Osteoblast (primary cell): Measurements from ENCODE around the gene AAMP. TPM values are rescaled to one million over a fixed set of nuclear protein-coding genes. Genes with fewer than 3 reads are reported as not detected.

ENCODE experiments used
- DNase-seq: peaks from one replicate; pipeline ENCODE4 v3.0.0; 2011; ENCODE audit warnings: low spot score, mixed read lengths; ENCODE audit not compliant: insufficient read length; ENCODE audit errors: missing footprints
- H2AFZ ChIP-seq: 2 replicates; pipeline ENCODE4 v1.6.0; 2011; ENCODE audit warnings: mild to moderate bottlenecking, low read length
- H3K27ac ChIP-seq: 2 replicates; pipeline ENCODE4 v1.5.1; 2011; ENCODE audit warnings: mild to moderate bottlenecking, low read depth, low read length, moderate library complexity
- H3K27me3 ChIP-seq: 2 replicates; pipeline ENCODE4 v1.6.0; 2012; ENCODE audit warnings: mild to moderate bottlenecking, control low read depth, inconsistent platforms, low read length, moderate library complexity; ENCODE audit not compliant: insufficient read depth
- H3K36me3 ChIP-seq: 2 replicates; pipeline ENCODE4 v1.5.1; 2011; ENCODE audit warnings: mild to moderate bottlenecking, low read length, control low read depth, moderate library complexity; ENCODE audit not compliant: insufficient read depth
- H3K4me1 ChIP-seq: 2 replicates; pipeline ENCODE4 v1.5.1; 2011; ENCODE audit warnings: mild to moderate bottlenecking, low read length, control low read depth, moderate library complexity; ENCODE audit not compliant: insufficient read depth
- H3K4me2 ChIP-seq: 2 replicates; pipeline ENCODE4 v1.6.0; 2011; ENCODE audit warnings: mild to moderate bottlenecking, low read length; ENCODE audit not compliant: insufficient read depth
- H3K4me3 ChIP-seq: fragments of 200-600 bp; sonication (generic); 3 replicates; pipeline ENCODE4 v1.5.1; 2012; ENCODE audit warnings: mild to moderate bottlenecking, low read length, inconsistent platforms; ENCODE audit not compliant: insufficient read depth
- H3K79me2 ChIP-seq: 2 replicates; pipeline ENCODE4 v1.6.0; 2012; ENCODE audit warnings: mild to moderate bottlenecking, low read length, control low read depth, inconsistent platforms; ENCODE audit not compliant: insufficient read depth
- H3K9me3 ChIP-seq: 2 replicates; pipeline ENCODE4 v1.5.1; 2011; ENCODE audit warnings: low read depth, low read length, control low read depth
- H4K20me1 ChIP-seq: 2 replicates; pipeline ENCODE4 v1.6.0; 2012; ENCODE audit warnings: mild to moderate bottlenecking, low read length, control low read depth; ENCODE audit not compliant: insufficient read depth
- total RNA-seq: library from RNA; depleted of rRNA; stranded (reverse); fragments of >200 nt; gene quantifications from 2 replicates; pipeline ENCODE4 v1.2.3, GENCODE V29; 2012
- TF ChIP-seq, protein P1 (sequence below): IDR thresholded peaks from 2 replicates; pipeline ENCODE4 v1.5.1; 2011; ENCODE audit warnings: mild to moderate bottlenecking, low read depth, low read length, moderate library complexity; ENCODE audit errors: extremely low read depth

The AAMP gene
- total RNA-seq, 1 donor: 97.0 TPM

DNA sequence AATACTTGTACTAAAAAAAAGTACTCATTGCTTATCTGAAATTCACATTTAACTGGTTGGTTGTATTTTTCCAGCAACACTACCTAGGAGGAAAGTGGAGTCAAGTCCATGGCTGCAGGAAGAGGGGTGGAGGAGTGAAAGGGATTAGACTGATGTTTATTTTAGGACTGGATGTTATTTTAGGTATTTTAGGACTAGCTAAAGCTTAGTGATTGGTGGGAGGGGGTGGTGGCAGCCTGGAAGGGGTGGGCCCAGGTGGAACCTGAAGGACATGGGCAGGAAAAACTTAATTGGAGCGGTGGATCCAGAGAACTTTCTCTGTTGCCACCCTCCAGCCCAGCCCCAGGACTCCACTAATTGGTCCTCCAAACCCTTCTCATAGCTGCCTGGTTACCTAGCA is 26.3 kb upstream of the AAMP start:
- no peaks in the 10 kb centered on the region for H3K9me3 ChIP-seq
- no peak for DNase-seq
- peaks cover 4% of the 10 kb centered on the region for H4K20me1 ChIP-seq
- no peak overlapping the region for H2AFZ ChIP-seq
- H3K36me3 ChIP-seq: no peaks in the 10 kb centered on the region
- TF ChIP-seq, protein P1, sequence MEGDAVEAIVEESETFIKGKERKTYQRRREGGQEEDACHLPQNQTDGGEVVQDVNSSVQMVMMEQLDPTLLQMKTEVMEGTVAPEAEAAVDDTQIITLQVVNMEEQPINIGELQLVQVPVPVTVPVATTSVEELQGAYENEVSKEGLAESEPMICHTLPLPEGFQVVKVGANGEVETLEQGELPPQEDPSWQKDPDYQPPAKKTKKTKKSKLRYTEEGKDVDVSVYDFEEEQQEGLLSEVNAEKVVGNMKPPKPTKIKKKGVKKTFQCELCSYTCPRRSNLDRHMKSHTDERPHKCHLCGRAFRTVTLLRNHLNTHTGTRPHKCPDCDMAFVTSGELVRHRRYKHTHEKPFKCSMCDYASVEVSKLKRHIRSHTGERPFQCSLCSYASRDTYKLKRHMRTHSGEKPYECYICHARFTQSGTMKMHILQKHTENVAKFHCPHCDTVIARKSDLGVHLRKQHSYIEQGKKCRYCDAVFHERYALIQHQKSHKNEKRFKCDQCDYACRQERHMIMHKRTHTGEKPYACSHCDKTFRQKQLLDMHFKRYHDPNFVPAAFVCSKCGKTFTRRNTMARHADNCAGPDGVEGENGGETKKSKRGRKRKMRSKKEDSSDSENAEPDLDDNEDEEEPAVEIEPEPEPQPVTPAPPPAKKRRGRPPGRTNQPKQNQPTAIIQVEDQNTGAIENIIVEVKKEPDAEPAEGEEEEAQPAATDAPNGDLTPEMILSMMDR: no peak
- peaks cover 15% of the 10 kb centered on the region for H3K79me2 ChIP-seq
- no peak overlapping the region for H3K4me2 ChIP-seq
- H3K4me1 ChIP-seq: peaks cover 17% of the 10 kb centered on the region
- no peak overlapping the region for H3K4me3 ChIP-seq
- H3K27me3 ChIP-seq: no peaks in the 10 kb centered on the region
- no peak overlapping the region for H3K27ac ChIP-seq

DNA sequence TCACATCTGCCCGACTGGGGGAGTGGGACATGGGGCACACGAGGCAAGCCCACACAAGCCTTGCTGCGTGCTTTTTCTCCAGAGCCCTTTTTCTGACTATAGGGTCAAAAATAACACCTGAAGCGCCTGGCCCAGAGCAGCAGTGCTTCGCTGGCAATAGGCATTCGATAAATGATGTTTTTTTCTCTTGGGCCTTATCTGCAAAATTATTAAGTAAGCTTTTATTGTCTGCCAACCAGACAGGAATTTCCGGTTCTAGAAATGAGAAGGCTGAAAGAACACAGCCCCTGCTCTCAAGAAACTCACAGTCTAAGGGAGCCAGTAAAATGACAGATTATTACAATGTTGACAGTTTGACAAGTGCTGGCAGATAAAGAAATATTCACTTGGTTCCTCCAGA is 25.1 kb upstream of the AAMP start:
- DNase-seq: no peak
- H3K36me3 ChIP-seq: no peaks in the 10 kb centered on the region
- peaks cover 27% of the 10 kb centered on the region for H3K79me2 ChIP-seq
- TF ChIP-seq, protein P1: no peak
- no peak overlapping the region for H3K4me3 ChIP-seq
- no peaks in the 10 kb centered on the region for H3K27me3 ChIP-seq
- H3K9me3 ChIP-seq: no peaks in the 10 kb centered on the region
- no peak overlapping the region for H3K4me2 ChIP-seq
- H3K4me1 ChIP-seq: peaks cover 28% of the 10 kb centered on the region
- H3K27ac ChIP-seq: no peak overlapping the region
- H4K20me1 ChIP-seq: peaks cover 15% of the 10 kb centered on the region
- no peak overlapping the region for H2AFZ ChIP-seq

DNA sequence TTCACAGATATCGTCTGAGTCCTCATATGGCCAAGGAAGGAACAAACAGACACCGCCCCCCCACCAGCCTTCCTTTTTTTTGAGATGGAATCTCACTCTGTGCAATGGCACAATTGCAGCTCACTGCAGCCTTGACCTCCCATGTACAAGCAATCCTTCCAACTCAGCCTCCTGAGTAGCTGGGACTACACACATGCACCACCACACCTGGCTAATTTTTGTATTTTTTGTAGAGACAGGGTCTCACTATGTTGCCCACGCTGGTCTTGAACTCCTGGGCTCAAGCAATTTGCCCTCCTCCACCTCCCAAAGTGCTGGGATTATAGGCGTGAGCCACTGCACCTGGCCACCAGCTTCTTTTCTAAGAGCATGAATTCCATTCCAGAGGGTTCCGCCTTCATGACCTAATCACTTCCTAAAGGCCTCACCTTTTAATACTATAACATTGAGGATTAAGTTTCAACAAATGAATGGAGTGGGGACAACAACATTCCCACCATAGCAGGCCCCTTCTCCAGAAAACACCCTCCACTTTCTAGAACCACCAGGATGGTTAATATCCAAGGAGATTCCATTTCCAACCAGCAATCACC is 24.6 kb upstream of the AAMP start:
- H2AFZ ChIP-seq: no peak overlapping the region
- H3K4me2 ChIP-seq: no peak overlapping the region
- no peak for DNase-seq
- no peak overlapping the region for H3K27ac ChIP-seq
- H3K9me3 ChIP-seq: no peaks in the 10 kb centered on the region
- peaks cover 18% of the 10 kb centered on the region for H4K20me1 ChIP-seq
- TF ChIP-seq, protein P1: no peak
- no peaks in the 10 kb centered on the region for H3K36me3 ChIP-seq
- peaks cover 33% of the 10 kb centered on the region for H3K4me1 ChIP-seq
- H3K27me3 ChIP-seq: no peaks in the 10 kb centered on the region
- H3K79me2 ChIP-seq: peaks cover 32% of the 10 kb centered on the region
- no peak overlapping the region for H3K4me3 ChIP-seq

DNA sequence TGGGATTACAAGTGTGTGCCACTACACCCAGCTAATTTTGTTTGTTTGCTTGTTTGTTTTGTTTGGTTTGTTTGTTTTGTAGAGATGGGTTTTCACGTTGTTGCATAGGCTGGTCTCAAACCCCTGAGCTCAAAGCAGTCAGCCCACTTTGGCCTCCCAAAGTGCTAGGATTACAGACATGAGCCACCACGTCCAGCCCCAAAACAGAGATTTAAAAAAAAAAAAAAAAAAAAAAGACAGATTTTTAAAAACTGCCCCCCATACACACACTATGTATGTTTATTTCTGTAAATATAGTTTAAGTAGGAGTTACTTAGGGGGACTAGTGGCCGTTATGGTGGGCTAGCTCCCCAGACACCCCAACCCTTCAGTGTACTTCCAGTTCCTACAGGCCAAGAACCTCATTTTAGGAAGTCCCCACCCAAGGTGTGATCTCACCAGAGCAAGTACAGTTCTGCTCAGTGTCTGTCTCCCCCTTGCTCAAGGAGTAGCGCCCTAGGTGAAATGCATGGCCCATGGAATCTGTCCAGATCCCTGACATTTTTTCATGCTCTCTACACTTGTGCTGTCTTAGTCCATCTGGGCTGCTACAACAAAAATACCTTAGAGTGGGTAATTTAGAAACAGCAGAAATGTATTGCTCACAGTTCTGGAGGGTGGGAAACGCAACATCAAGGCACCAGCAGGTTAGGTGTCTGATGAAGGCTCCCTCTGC is 23.9 kb upstream of the AAMP start:
- Histone ChIP-seq H3K4me3 (no peak overlapping the region), H3K4me2 (no peak overlapping the region), H3K36me3 (no peaks in the 10 kb centered on the region), H3K79me2 (peaks cover 37% of the 10 kb centered on the region), H3K9me3 (no peaks in the 10 kb centered on the region), H3K27me3 (no peaks in the 10 kb centered on the region), H4K20me1 (peaks cover 18% of the 10 kb centered on the region), H3K27ac (no peak overlapping the region), H3K4me1 (peaks cover 34% of the 10 kb centered on the region), H2AFZ (no peak overlapping the region)
- peak; percentile 71 for DNase-seq
- TF ChIP-seq, protein P1: no peak
